ENCODE data around the gene GRIK5.
"Not testable (repeated sequence)": the region's sequence is repeated elsewhere in the genome, so short reads cannot be mapped to it uniquely, and the experiment has no call there.

Gene GRIK5

GRCh38 chr19:42045575-42045974 is 24.4 kb downstream of the GRIK5 start:
- TF ChIP-seq, protein P1, sequence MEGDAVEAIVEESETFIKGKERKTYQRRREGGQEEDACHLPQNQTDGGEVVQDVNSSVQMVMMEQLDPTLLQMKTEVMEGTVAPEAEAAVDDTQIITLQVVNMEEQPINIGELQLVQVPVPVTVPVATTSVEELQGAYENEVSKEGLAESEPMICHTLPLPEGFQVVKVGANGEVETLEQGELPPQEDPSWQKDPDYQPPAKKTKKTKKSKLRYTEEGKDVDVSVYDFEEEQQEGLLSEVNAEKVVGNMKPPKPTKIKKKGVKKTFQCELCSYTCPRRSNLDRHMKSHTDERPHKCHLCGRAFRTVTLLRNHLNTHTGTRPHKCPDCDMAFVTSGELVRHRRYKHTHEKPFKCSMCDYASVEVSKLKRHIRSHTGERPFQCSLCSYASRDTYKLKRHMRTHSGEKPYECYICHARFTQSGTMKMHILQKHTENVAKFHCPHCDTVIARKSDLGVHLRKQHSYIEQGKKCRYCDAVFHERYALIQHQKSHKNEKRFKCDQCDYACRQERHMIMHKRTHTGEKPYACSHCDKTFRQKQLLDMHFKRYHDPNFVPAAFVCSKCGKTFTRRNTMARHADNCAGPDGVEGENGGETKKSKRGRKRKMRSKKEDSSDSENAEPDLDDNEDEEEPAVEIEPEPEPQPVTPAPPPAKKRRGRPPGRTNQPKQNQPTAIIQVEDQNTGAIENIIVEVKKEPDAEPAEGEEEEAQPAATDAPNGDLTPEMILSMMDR (conservative IDR thresholded peaks at IDR 0.05): no peak
- no peak for TF ChIP-seq ZFX (IDR thresholded peaks at IDR 0.05)
- no peak overlapping the region for H3K27ac ChIP-seq

GRCh38 chr19:42042455-42043170 is 27.4 kb downstream of the GRIK5 start:
- no peak for TF ChIP-seq ZFX (IDR thresholded peaks at IDR 0.05)
- TF ChIP-seq, protein P1 (conservative IDR thresholded peaks at IDR 0.05): no peak
- no peak overlapping the region for H3K27ac ChIP-seq

- H3K27ac ChIP-seq: not testable (repeated sequence)
Observed at GRCh38 chr19:42040491-42040890, 29.5 kb downstream of the GRIK5 start.

- TF ChIP-seq, protein P1 (conservative IDR thresholded peaks at IDR 0.05): no peak
- TF ChIP-seq ZFX (IDR thresholded peaks at IDR 0.05): no peak
Observed at GRCh38 chr19:42040031-42040430, 30.0 kb downstream of the GRIK5 start.

DNA sequence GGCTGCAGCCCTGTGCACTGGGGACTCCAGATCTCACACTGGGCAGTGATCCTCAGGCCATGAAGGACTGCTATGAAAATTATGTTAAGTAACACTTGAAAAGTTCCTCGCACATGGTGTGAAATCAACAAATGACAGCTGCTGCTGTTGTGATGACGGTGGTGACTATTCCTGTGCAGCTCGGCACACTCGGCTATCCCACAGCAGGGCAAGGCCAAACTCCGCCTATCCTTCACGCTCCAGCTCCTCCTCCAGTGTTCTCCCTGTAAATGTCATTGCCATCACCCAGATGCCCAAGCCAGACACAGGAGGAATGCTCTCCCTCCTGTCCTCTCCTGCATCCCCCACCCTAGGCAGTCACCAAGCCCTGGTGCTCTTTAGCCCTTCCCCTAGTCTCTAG is 31.3 kb downstream of the GRIK5 start:
- H3K27ac ChIP-seq: no peak overlapping the region
- TF ChIP-seq, protein P1 (conservative IDR thresholded peaks at IDR 0.05): no peak
- no peak for TF ChIP-seq ZFX (IDR thresholded peaks at IDR 0.05)

More at GRCh38 chr19:42040031-42040430, 30.0 kb downstream of the GRIK5 start:
- H3K27ac ChIP-seq: no peak overlapping the region

- TF ChIP-seq, protein P1 (conservative IDR thresholded peaks at IDR 0.05): no peak
- no peak for TF ChIP-seq ZFX (IDR thresholded peaks at IDR 0.05)
Observed at GRCh38 chr19:42037649-42038048, 32.4 kb downstream of the GRIK5 start.

GRCh38 chr19:42034640-42035391 is 35.2 kb downstream of the GRIK5 start:
- TF ChIP-seq, protein P1 (conservative IDR thresholded peaks at IDR 0.05): peak; percentile 86
- not testable (repeated sequence) for H3K27ac ChIP-seq

More at GRCh38 chr19:42037649-42038048, 32.4 kb downstream of the GRIK5 start:
- no peak overlapping the region for H3K27ac ChIP-seq
